Myocyte (in vitro differentiated cells): ENCODE measurements around the gene POR. TPM values are rescaled to one million over a fixed set of nuclear protein-coding genes. Genes with fewer than 3 reads are reported as not detected.
"Not testable (repeated sequence)": the region's sequence is repeated elsewhere in the genome, so short reads cannot be mapped to it uniquely, and the experiment has no call there.

Experiments
- DNase-seq: peaks from one replicate; pipeline ENCODE4 v3.0.0-alpha.2; 2012; ENCODE audit warnings: low read depth
- total RNA-seq: library from RNA; depleted of rRNA; stranded (reverse); fragments of >200 nt; gene quantifications from 2 replicates; pipeline ENCODE4 v1.2.3, GENCODE V29; 2014

POR gene
- total RNA-seq, 1 donor from 2014 or later = 262 TPM

DNA sequence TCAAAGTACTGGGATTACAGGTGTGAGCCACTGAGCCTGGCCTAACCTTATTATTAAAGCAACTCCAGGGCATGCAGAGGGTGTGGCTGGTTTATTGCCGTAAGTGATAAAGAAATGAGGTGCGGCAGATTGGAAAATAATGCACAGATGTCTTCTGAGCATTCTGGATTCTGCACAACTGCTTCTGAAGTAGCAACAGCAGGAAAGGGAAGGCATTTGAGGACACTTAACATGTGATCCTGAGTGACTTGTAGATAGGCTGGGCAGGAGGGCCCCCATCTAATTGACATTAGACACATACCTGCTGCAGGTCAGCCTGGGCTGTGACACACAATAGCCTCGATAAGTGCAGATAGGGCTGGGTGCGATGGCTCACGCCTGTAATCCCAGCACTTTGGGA lies 30.5 kb upstream of the POR start:
- DNase-seq = no peak

- no peak for DNase-seq
Measured at GRCh38 chr7:75885036-75885435, 29.9 kb upstream of the POR start.

DNA sequence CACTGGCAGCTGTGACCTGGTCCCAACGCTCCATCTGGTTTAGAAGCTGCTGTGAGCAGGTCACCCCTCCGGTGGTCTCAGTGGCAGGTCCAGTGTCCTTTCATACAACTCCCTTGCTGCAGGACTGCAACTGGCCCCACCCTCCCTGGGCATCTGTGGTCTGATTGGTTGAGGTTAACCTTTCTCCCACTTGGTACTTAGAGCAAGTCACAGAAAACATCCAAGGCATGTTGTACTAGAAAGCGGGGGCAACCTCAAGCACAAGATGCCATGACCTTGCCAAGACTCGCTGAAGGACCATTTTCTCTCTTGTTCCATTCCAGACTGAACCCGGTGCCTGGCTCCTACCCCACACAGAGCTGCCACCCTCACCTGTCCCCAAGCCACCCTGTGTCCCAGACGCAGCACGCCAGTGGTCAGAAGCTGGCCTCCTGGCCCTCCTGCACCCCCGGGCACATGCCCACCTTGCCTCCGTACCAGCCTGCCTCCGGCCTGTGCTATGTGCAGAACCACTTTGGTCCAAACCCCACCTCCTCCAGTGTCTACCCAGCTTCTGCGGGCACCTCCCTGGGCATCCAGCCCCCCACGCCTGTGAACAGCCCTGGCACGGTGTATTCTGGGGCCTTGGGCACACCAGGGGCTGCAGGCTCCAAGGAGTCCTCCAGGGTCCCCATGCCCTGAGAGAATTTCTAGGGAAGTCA lies 27.1 kb upstream of the POR start:
- DNase-seq = peak; percentile 58

- DNase-seq = peak; percentile 77
Measured at GRCh38 chr7:75888464-75889222, 26.3 kb upstream of the POR start.

GRCh38 chr7:75889223-75889825 lies 25.6 kb upstream of the POR start:
- DNase-seq = peak; percentile 73

- no peak for DNase-seq
Measured at GRCh38 chr7:75889826-75890225, 25.1 kb upstream of the POR start.

DNA sequence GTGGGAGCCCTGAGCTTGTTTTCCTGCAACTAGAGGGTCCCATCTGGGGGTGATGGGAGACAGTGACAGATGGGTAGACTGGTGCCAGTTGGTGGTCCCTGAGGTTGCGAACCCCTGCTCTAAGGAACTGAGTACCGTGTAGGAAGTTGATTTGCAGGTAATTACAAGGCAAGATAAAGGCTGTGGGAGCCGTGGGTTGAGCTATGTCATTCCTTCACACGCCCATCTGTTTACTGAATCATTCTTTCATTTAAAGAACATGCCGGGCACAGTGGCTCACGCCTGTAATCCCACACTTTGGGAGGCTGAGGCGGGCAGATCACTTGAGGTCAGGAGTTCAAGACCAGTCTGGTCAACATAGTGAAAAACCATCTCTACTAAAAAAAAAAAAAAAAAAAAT lies 23.7 kb upstream of the POR start:
- DNase-seq = not testable (repeated sequence)

DNA sequence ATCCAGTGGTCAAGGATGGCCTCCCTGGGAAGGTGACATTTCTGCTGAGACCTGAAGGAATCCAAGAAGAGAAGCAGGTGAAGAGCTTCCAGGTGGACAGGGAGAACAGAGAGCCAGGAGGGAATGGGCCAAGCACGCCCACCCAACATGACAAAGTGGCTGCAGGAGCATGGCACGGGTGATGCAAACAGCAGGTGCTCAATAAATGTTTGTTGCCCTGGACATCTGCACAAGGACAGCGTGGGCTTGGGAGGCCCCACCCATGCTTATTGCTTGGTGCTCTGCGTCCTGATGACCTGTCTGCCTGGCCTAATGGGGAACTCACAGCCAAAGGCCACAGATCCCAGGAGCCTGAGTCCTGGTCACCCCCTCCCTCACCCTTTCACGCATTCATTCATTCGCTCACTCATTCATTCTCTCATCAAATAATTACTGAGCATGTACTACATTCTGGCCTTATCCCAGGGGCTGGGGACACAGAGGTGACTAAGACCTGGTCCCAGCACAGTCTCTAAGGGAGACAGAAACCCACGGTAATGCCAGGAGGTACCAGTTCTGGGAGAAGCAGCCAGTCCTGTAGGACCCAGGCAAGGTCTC lies 23.0 kb upstream of the POR start:
- no peak for DNase-seq

- peak; percentile 74 for DNase-seq
Measured at GRCh38 chr7:75892634-75893272, 22.2 kb upstream of the POR start.

- DNase-seq = no peak
Measured at GRCh38 chr7:75896803-75897327, 18.1 kb upstream of the POR start.

- no peak for DNase-seq
Measured at GRCh38 chr7:75900617-75901315, 14.2 kb upstream of the POR start.

DNA sequence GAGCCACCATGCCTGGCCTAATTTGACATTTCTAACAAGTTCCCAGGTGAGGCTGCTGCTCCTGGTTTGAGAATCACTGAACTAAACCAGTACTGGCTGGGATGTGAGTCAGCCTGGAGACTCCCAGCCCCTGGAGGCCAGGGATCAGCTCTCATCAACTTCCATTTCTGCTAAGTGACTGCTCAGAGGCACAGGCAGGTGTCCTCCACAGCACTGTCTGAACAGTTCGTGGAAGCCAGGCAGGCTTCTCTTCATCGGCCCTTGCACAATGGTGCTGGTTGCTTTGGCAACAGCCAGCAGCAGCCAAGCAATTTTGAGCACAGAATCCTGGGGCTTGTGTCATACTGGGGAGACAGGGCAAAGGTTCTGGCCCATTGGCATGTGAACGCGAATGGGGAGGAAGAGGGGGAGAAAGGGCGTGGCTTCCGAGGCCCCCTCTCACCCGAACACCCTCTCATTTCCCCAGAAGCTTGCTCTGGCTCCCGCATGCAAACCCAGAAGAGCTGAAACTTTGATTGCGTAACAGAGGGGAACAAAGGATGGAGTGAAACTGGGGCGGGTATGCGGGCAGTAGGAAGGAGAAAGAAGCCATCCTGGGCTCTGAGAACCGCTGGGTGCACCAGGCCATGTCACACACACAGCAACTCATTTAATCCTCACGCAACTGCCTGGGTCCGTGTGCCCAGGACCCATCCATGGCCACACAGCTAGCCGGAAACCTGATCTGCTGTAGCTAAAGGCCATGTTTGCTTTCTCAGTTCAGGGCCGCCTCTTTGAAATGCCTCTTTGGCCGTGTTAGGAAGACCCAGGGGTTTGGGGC lies 9.0 kb upstream of the POR start:
- DNase-seq = peak; percentile 68

DNA sequence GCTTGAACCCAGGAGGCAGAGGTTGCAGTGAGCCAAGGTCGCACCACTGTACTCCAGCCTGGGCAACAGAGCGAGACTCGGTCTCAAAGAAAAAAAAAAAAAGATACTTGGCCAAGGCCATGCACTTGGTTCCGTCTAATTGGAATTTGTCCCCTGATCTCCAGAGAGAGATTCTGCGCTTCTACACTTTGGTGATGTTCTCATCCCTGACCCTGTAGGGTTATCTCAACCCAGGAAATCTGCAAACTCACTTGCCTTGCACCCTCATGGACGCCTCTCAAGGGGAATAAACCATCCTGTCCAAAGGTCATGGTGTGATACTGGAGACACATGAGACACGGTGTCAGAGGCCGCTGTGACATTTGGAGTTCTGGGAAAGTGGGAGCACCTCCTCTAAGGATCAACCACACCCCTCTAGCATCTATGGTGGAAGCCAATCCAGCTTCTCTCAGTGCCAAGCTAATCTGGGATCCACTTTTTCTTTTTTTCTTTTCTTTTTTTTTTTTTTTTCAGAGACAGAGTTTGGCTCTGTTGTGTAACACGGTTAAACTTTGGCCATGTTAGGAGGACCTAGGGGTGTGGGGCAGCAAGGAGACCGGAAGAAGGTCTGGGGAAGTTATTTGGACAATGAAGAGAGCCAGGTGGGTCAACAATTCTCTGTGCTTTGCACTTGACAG lies 7.8 kb upstream of the POR start:
- DNase-seq = no peak

GRCh38 chr7:75907668-75908039 lies 7.3 kb upstream of the POR start:
- not testable (repeated sequence) for DNase-seq

GRCh38 chr7:75909521-75910132 lies 5.3 kb upstream of the POR start:
- no peak for DNase-seq

DNA sequence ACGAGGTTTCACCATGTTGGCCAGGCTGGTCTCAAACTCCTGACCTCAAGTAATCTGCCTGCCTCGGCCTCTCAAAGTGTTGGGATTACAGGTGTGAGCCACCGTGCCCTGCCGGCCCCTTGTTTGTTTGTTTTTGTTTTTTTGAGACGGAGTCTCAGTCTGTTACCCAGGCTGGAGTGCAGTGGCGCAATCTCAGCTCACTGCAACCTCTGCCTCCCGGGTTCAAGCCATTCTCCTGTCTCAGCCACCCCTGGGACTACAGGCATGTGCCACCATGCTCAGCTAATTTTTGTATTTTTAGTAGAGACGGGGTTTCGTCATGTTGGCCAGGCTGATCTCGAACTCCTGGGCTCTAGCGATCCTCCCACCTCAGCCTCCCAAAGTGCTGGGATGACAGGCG lies 3.8 kb upstream of the POR start:
- DNase-seq = not testable (repeated sequence)

DNA sequence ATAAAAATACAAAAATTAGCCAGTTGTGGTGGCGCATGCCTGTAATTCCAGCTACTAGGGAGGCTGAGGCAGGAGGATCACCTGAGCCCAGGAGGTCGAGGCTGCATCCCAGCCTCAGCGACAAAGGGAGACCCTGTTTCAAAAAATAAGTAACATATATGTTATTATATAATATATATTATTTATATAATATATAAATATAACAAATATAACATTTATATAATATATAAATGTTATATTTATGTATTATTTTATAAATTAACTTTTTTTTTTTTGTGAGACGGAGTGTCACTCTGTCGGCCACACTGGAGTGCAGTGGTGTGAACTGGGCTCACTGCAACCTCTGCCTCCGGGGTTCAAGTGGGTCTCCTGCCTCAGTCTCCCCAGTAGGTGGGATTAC lies 1.5 kb upstream of the POR start:
- DNase-seq = no peak

DNA sequence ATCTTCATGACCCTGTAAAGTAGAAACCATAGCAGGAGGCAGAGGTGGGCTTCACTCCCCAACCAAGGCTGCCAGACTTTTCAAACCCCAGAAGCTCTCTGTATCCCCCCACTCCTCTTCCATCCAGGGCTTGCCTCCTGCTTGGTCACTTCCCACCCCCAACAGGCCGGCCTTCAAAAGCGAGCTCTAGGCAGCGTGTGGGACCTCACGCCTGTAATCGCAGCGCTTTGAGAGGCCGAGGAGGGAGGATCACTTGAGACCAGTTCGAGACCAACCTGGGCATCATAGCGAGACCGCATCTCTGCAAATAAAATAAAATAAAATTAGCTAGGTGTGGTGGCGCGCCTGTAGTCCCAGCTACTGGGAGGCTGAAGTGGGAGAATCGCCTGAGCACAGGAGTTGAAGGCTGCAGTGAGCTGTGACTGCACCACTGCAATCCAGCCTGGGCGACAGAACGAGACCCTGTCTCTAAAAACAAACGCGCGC lies 743 bp upstream of the POR start:
- DNase-seq = peak; percentile 8
